ENCODE data around the gene EEPD1.

Gene EEPD1

DNA sequence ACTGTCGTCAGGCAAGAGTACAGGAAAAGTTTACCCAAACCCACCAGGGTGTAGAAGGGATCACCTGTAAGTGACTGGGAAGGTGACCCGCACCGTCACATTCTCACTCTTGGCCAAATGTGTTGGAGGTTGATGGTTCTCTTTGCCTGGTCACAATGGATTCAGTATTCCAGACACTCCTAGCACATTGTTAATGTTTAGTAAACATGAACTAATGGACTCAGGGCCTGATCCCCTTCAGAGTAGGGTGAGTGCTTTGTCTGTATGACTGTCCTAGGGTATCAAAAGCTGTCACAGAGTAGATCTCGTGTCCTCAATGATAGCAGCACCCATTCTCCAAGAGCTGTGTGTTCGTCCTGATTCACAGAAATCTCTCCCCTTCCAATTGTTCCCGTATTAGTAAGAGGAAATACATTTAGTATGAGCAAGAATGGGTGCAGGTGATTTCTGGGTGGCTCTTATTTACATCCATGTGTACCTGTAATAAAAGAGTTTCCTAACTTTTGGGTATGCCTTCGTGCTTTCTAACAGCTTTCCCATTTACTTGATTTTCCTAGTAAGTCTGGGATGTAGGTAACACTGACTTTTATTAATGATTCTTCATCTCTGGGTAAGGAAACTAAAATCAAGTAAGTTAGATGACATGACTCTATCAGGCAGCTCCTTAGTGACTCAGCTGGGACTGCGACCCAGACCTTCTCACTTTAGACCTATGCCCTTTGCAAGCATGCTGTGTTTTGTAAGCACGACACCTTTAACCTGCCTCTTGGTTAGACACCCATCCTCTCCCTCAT is 4.7 kb downstream of the EEPD1 start:
- no peak for DNase-seq

DNA sequence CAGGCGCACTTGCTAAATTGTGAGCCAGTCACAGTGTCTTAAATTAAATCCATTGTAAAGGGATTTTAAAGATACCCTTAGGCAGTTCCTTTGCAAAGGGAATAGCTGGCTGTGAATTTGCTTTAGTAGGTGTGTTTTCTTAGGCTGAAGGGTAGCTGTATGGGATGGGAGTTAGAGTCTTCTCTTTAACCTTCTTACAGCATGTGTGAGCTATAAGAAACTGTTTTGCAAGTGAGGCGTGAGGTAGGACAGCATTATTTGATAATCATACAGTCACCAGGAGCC is 5.2 kb downstream of the EEPD1 start:
- DNase-seq, result no peak

DNA sequence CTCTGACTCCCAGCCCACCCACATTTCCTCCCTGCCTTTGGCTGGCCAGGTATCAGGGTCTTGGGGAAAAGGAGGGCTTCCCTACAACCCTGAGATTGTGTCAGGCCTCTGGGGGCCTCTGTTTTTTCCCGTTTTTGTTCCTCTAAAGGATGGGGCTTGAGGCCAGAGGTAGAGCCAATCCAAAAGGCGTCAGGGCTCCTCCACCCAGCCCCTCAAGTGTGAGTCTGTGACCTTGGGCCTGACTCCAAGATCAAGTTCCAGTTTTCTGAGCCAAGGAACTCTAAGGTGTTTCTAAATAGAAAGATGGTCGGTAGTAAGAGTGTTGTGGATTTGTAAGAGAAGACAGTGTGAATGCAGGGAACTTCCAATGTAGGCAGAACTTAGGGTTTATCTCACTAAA is 6.6 kb downstream of the EEPD1 start:
- no peak for DNase-seq

DNA sequence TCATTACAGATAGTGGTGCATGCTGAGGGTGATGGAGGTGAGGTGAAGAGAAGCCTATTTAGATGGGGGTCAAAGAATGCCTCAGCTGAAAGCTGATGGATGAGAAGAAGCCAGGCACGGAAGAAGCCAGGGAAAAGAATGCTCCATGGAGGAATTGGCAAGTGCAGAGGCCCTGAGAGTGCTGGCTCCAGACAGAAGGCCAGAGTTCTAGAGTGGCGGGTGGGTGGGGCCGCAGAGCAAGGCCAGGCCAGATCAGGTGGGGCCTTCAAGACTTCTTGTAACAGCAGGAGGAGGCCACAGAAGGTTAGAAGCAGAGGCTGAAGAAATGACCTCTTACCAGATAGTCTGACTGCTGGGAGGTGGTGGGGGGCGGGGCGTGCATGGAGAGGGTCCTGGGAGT is 7.3 kb downstream of the EEPD1 start:
- no peak for DNase-seq

DNA sequence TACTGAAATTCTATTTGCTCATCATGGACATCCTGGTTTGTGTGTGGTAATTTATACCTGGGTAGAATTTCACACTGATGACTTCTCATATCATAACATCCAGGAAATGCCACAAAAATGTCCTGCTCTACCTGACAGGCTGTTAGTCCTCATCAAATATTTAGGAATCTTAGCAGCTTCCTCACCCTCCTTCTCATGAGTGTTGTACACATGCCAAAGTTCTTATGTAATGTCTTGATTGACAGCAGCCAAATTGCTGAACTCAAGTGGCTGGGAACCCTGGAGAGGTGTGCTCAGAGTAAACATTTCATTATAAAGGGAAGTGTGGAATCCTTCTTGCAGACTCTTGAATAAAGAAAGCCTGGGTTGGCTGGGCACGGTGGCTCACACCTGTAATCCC is 8.9 kb downstream of the EEPD1 start:
- no peak for DNase-seq

DNA sequence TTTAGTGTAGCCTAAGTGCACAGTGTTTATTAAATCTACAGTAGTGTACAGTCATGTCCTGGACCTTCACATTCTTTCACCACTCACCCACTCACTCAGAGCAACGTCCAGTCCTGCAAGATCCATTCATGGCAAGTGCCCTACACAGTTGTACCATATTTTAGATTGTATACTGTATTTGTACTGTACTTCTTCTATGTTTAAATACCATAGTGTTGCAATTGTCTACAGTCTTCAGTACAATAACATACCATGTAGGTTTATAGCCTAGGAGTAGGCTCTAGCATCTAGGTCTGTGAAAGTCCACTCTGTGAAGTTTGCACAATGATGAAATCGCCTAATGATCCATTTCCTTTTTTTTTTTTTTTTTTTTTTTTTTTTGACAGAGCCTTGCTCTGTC is 12.0 kb downstream of the EEPD1 start:
- DNase-seq, result no peak

DNA sequence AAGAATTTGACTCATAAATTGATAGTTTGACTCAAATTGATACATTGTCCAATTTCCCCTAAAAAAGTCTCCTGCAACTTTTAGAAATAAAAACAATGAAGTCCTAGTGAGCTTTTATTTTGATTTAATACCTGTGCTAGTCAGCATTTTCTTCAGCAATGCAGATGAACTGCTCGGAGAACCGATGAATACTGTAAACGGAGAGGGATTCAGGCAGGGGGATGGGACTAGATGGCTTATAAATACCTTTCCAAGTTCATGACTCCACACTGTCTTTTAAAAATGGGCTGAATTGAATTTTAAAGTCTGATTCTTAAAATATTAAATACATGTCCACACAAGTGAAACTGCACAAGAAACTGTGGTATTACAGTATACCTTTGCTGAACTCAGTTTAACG is 12.7 kb downstream of the EEPD1 start:
- no peak for DNase-seq

DNA sequence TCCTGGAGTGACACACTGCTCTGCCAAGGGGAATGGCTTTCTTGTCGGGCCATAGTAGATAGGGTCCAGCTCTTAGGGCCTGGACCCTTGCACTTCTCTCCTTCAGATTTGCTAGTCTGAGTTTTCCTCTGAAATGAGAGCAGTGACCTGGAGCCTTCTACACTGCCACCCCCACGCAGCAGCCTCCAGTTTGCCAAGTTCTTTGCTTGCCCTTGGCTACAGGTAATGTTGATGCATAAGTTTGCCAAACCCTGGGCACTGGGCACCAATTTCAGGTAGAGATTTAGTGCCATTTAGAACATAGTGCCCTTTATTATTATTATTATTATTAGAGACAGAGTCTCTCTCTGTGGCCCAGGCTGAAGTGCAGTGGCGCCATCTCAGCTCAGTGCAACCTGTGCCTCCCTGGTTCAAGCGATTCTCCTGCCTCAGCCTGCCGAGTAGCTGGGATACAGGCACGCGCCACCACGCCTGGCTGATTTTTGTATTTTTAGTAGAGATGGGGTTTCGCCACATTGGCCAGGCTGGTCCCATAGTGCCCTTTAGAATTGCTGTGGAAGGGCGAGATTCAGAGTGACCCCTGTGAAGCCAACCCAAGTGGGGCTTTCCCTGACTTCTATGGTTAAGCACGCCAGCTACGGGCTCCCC is 14.5 kb downstream of the EEPD1 start:
- no peak for DNase-seq

DNA sequence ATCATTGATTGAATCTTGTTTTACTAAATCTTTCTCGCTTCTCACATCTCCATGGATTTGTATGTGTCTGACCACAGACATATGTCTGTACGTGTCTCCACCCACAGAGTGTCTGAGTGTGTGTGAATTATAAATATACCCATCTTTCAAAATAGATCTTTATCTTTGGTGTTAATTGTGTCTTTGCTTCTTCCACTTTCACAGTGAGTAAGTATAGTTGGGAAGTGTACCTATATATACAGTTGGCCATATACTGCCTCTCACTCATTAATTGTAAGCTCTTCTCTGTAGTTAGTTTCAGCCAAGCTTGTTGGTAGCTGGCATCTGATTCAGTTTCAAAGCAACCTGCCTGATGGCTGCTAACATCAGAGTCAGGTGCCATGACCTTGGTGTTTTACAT is 18.4 kb downstream of the EEPD1 start:
- DNase-seq, result no peak

DNA sequence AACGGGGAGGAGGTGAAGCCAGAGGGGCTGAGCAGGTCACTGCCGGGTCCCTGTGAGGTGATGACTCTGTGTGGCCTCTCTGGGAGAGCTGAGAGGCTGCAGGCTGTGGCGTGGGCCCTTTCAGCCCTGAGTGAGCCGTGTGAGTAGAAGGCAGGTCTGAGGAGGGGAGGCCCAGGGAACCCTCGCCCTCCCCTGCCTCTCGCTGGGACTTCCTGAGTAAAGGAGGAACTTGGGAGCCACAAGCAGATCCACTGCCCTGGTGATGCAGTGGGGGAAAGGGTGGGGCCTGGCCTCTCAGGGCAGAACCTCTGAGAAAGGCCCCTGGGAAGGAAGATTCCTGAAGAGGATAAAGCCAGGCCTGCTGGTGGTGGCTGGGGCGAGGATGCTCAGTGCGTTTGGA is 22.8 kb downstream of the EEPD1 start:
- DNase-seq, result no peak

DNA sequence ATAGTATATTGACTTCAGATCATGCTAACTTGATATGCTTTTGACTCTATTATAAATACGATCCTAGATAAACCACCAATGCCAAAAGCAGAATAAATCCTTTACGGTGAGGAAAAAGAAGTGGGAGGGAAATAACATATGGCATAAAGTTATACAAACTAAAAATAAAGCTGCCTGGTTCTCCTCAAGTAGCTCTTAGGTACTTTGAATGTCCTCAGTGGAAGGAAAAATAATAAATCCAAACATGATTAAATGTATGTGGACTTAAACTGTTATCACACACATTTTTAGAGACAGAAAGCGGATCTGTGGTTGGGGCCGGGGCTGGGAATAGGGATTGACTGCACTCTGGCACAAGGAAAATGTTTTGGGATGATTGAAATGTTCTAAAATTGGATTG is 23.6 kb downstream of the EEPD1 start:
- DNase-seq, result no peak

DNA sequence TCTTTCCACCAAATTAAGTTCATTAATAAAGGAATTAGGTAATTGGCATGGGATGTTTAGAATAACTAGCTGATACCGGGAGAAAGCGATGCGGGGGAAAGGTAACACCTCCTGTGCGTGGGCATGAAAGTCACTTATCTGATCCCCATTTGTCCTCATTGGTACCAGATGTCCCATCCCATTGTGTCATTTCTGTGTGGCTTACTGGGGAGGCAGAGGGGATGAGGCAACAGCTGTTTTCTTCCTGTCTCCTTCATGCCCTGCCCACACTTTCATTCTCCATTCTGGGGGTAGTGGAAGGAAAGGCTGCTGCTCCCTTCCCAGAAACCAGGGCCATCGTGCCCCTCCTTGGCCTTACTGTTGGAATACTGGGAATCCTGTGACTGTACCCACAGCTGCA is 27.1 kb downstream of the EEPD1 start:
- no peak for DNase-seq

DNA sequence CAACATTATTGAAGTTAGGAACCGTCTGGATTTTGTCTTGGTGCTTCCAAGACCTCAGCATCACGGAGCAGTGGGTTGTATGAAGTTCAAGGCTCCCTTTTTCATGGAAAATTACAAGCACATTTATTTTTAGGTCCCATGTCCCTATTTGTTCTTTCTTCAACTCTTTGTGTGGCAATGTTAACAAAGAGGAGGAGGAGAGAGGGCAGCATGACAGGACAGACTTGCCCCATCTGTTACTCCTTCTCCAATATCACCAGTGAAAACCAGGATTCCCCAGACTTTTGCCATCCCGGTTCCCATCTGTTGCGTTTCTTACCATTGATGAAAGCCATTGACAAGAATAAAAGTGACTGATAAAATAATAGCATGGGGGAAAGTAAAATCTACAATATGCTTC is 28.6 kb downstream of the EEPD1 start:
- DNase-seq, result no peak

DNA sequence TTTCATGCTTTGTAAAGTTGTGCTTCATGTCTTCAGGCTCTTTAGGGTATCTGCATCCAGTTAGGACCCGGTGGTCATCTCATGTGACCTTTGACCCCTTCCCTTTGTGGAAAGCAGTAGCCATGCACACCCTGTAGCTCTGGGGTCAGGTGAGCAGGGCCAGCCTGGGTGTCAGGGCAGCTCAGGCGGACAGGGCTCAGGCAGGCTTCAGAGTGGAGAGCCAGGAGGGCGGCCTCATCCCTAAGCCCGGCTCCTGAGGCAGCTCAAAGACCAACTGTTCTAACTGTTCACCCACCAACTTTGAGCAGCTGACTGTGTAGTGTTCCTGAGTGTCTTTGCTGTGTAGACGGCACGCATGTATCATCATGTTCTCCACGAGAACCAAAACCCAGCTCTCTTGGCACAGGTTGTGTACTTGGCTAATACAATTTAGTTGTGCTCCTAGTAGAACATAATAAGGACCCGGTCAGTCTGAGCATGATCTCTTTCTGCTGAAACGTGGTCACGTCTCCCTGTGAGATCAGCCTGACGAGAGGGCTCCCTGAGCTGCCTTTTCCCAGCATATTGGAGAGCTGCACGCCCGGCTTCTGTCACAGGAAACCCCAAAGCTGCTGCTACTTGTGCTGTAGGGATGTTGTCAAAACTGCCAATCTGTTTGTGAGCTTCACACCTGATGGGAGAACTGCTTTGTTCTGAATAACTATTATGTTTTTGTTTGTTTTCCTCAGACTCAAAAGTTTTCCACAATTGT is 30.0 kb downstream of the EEPD1 start:
- DNase-seq, result no peak

DNA sequence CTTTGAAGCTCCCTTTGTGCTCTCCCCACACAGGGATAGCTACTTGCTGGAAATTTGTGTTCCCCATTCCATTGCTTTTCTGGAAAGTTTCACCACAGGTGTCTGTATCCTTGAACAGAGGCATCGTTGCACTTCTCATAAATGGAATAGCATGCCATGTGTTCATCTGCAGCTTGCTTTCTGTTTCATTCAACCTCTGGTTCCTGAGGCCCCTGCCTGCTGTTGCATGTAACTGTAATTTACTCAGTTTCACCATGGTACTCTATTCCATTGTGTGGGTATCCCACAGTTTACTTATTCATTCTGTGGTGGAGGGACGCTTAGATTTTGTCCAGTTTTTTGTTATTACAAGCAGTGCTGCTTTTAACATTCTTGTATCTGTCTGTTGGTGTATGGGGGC is 32.0 kb downstream of the EEPD1 start:
- no peak for DNase-seq

DNA sequence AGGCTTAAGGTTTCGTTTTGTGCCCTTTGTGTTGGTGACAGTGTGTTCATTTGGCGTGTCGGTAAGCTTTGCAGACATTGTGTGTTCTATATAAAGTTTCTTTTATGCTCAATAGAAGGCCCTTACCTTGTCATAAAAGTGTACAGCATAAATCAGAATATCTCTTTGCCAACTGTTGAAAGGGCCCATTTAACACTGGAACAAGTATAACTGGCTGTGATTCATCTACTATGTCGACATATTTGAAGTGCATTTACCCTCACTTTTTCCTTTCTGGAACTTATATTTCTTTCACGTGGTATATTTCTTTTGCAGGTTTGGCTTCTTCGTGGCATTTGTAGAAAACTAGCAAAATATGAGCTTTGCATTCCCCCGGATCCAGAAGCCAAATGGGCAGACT is 32.7 kb downstream of the EEPD1 start:
- no peak for DNase-seq

DNA sequence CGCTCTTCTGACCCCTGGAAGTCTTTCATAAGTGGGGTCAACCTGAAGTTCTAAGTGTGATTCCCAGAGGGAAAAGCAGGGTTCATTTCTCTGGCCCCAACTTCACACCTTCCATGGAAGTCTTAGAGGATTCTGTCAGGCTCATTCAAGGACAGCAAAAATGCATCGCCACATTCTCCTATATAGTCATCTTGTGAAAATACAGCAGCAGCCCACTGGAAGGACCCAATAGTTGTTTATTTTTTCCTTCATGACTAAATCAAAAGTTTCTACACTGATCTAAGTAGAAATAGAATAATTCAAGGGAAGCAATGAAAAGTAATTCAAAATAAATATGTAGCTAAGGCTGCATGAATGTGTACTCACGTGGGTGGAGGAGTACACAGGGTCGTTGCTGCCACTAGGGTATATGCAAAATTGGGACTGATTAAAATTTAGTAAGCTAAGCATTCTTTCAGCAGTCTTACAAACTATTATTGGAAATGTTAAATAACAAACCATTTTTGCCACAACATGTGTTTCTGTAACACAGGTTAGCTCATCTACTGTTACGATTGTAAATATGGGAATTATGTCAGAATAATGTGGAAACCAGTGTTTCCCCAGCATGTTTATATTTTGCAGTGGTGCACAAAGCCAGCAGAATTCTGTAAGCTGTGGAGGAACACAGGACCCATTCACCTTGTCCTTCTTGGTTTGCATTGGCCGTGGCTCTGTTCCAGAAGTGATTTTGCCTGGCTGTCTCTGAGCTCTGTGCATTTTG is 33.5 kb downstream of the EEPD1 start:
- DNase-seq, result no peak

DNA sequence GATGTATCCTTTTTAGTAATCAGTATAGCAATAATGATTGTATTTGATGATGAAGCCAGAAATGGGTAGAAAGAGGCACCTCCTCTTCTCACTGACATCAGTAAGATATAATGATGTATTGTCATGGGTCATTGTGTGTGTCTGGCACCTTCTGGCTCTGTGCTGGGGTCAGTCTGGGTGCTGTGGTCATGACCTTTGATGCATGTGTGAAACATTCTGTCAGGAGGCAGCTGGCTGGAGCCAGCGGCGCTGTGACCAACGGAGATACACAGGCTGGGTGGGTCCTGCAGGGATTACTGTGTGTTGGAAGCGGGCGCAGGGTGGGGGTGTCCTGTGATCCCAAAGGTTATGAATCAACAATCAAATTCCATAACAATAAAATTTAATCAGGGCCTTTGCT is 35.2 kb downstream of the EEPD1 start:
- DNase-seq, result no peak

DNA sequence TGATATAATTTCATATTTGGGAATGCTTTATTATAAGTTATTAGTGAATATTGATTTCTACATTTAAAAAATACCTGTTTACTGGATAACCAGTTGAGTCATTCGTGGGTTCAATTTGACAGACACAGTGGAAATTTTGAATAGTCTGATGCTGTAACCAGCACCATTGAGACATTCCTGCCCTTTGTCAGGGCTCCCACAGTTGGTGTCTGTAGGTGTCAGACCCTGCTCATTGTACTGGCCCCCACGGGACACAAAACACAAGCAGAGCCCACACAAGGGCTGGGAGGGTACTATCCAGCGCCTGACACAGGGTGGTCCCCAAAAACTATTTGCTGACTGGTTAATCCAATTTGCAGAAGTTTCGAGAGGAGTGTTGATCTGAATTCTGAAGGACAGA is 35.9 kb downstream of the EEPD1 start:
- DNase-seq, result no peak

DNA sequence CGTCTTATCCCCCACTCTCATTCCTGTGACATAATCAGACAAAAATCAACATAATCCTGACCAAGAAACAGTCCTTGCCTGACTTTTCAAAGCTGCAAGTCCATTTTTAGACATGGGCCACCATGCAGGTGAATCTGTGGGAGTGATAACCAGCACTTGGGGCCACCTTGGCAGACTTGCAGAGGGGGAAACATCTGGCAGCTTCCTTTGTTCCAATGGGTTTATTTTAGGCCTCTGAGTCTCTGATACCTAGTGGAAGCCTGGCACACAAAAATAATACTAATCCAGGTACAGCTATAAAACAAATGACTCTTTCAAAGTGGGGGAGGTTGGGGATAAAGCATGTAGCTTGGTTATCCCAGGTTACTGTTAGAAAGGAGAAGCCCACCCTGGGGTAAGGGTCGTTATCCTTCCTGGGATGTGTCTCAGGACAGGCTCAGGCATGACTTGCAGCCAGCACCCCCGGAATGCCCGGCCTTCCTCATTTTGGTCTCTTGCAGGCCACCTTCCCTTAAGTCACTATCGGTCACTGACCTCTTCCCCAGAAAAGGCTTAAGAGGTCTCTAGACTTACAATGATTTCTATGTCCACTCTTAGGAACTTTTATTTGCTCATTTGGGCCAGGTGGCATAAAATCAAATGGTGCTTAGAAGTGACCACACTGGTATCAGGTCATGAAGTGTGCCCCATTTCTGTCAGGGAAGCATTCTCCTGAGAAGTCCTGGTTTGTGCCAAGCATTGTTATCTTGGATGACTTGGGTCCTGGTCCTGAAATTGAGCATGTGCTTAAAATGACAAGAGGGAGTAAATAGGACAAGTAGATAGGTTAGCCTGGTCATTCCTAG is 37.6 kb downstream of the EEPD1 start:
- no peak for DNase-seq

DNA sequence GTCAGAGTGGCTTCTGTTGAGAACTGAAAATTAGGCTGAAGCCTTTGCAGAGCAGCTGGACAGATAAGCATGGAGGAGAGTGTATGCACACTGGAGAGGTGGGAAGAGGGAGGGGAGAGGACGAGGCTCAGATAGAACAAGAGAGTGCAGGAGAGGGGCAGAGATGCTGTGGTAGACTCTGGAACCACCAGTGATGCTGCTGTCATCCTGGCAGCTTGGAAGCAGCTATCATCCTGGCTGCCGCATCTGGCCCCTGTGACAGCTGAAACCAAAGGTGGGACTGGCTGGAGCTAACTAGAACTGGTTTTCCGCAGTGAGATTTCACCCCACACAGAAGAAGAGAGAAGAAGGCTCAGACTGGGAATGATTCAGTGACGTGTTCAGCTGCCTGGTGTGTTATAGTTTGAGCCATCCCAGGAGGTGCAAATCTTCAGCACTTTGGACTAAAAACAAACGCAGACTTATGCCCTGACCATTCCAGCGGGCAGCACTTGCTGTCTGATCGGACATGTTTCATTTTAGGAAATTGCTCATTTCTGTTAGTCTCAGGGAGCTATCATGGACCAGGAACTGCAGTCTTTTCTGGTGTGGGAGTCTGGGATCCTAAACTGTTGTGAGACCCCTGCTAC is 38.4 kb downstream of the EEPD1 start:
- DNase-seq, result no peak

Data from NCI-H1436 treated with DMSO at 0.1 percent for 48 hours (cell line).